OCI-LY3 (cell line): ENCODE measurements around the gene WFS1.

ENCODE experiments used
- H2AFZ ChIP-seq: fragments of 200-600, 300-600 bp; shearing (Covaris generic); 2 replicates; pipeline ENCODE4 v1.6.0; 2014; ENCODE audit warnings: antibody characterized with exemption, low read depth, low read length
- H3K27ac ChIP-seq: fragments of 200-600, 300-600 bp; sonication (generic); 2 replicates; pipeline ENCODE4 v1.5.1; 2014; ENCODE audit warnings: mild to moderate bottlenecking, low read length, moderate library complexity, mixed read lengths
- H3K27me3 ChIP-seq: fragments of 200-600, 300-600 bp; sonication (generic); 2 replicates; pipeline ENCODE4 v1.6.1; 2014; ENCODE audit warnings: low read depth, low read length, mixed read lengths
- H3K36me3 ChIP-seq: fragments of 200-600, 300-600 bp; sonication (generic); replicated peaks from 2 replicates; pipeline ENCODE3; 2014; ENCODE audit warnings: low read depth, low read length, mixed read lengths
- H3K4me1 ChIP-seq: fragments of 300-600, 200-600 bp; sonication (generic); 2 replicates; pipeline ENCODE4 v1.6.1; 2014; ENCODE audit warnings: low read length, mixed read lengths
- H3K4me2 ChIP-seq: fragments of 200-600, 300-600 bp; sonication (generic); 2 replicates; pipeline ENCODE4 v1.6.1; 2014; ENCODE audit warnings: low read length, mixed read lengths
- H3K4me3 ChIP-seq: fragments of 300-600, 200-600 bp; sonication (generic); 2 replicates; pipeline ENCODE4 v1.5.1; 2014; ENCODE audit warnings: antibody characterized with exemption, mild to moderate bottlenecking, low read length, moderate library complexity
- H3K79me2 ChIP-seq: fragments of 300-600, 200-600 bp; shearing (Covaris generic); 2 replicates; pipeline ENCODE4 v1.6.1; 2014; ENCODE audit warnings: mild to moderate bottlenecking, low read length, mixed read lengths
- H3K9ac ChIP-seq: fragments of 300-600, 200-600 bp; shearing (Covaris generic); 2 replicates; pipeline ENCODE4 v1.6.0; 2014; ENCODE audit warnings: mild to moderate bottlenecking, low read length, moderate library complexity
- H3K9me3 ChIP-seq: fragments of 200-600, 300-600 bp; shearing (Covaris generic); 2 replicates; pipeline ENCODE4 v1.6.1; 2014; ENCODE audit warnings: low read length, mixed read lengths; ENCODE audit not compliant: insufficient read depth
- H4K20me1 ChIP-seq: fragments of 200-600, 300-600 bp; sonication (generic); 2 replicates; pipeline ENCODE4 v1.6.1; 2016; ENCODE audit warnings: low read length, mixed read lengths; ENCODE audit not compliant: insufficient read depth
- EZH2phosphoT487 ChIP-seq: fragments of 200-600 bp; shearing (Covaris generic); IDR thresholded peaks from 2 replicates; pipeline ENCODE4 v1.6.1; 2018; ENCODE audit warnings: antibody characterized with exemption, mixed run types, low read depth
- TF ChIP-seq, protein P1 (sequence below): fragments of 200-600, 300-600 bp; sonication (generic); IDR thresholded peaks from 2 replicates; pipeline ENCODE4 v1.5.1; 2014; ENCODE audit warnings: antibody characterized with exemption, low read length, low read depth

WFS1 gene

DNA sequence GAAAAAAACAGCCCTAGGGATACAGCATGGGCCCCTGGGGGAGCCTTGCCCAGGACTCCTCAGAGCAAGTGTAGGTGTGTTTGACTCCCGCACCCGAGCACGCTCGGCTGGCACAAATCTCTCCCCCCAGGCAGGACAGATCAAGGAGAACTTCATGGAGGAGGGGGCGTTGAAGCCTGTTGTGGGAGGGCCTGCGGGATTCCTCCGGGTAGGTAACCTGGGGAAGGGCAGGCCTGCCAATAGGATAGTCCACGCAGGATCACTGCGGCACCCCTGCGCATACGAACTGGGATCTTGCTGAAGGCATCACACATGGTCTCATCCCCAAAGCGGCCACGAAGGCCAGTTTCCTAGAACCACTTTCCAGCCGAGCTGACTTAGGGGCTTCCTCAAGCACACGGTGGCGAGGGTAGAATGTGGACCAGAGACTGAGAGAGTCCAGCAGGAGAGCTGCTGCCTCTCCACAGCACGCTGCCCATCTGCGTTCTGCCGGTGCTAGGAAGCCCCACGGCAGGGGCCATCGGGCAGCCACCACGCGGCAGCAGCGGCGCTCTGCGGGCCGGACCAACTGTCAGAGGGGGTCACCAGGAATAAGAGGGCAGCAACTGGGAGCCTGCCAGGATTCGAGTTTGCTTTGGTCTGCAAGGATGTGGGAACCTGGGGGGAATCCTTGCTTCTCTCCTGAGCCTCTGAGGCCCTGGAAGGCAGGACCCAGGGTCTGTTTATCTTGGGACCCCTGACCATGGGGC, 56.8 kb downstream of the WFS1 start:
- no peaks in the 10 kb centered on the region for H3K4me1 ChIP-seq
- peaks cover 2% of the 10 kb centered on the region for H3K27me3 ChIP-seq
- no peak overlapping the region for H3K27ac ChIP-seq
- TF ChIP-seq, protein P1, sequence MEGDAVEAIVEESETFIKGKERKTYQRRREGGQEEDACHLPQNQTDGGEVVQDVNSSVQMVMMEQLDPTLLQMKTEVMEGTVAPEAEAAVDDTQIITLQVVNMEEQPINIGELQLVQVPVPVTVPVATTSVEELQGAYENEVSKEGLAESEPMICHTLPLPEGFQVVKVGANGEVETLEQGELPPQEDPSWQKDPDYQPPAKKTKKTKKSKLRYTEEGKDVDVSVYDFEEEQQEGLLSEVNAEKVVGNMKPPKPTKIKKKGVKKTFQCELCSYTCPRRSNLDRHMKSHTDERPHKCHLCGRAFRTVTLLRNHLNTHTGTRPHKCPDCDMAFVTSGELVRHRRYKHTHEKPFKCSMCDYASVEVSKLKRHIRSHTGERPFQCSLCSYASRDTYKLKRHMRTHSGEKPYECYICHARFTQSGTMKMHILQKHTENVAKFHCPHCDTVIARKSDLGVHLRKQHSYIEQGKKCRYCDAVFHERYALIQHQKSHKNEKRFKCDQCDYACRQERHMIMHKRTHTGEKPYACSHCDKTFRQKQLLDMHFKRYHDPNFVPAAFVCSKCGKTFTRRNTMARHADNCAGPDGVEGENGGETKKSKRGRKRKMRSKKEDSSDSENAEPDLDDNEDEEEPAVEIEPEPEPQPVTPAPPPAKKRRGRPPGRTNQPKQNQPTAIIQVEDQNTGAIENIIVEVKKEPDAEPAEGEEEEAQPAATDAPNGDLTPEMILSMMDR: no peak
- TF ChIP-seq EZH2phosphoT487: no peak
- no peaks in the 10 kb centered on the region for H3K9me3 ChIP-seq
- no peak overlapping the region for H2AFZ ChIP-seq
- H3K4me2 ChIP-seq: no peak overlapping the region
- H3K4me3 ChIP-seq: no peak overlapping the region
- no peaks in the 10 kb centered on the region for H3K36me3 ChIP-seq
- no peaks in the 10 kb centered on the region for H4K20me1 ChIP-seq
- no peaks in the 10 kb centered on the region for H3K79me2 ChIP-seq
- H3K9ac ChIP-seq: no peak overlapping the region

DNA sequence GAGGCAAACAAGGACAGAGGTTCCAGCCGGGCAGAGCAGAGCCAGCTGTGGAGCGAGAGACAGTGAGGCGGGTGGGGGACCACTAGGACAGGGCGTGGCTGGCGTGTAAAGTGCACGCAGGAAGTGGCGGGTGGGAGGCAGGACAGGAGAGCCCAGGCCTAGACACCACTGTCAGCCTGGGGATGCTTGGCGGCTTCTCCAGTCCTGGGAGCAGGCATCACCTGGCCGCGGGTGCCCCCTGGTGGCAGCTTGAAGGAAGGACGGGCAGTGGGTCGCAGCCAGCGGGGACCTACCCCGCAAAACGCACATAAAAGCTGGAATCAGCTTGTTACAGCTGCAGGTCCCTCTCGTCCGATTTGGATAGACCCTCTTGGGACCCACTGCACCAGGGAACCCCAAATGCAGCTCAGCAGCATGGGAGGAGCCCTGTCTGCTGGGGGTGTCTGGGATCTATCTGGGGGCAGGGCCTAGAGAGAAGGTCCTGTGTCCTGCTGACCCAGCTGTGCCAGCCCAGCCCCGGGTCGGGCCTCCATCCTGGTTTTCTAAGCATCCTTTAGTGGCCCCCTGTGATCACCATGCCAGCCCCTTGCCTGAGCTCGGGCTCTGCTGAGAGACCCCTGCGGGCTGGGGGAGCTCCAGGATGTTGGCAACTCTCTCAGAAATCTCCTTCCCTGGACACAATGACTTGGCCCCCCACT, 57.7 kb downstream of the WFS1 start:
- Histone ChIP-seq H3K9ac (no peak overlapping the region), H3K27ac (no peak overlapping the region), H3K36me3 (no peaks in the 10 kb centered on the region), H3K4me2 (no peak overlapping the region), H3K79me2 (no peaks in the 10 kb centered on the region), H3K9me3 (no peaks in the 10 kb centered on the region), H2AFZ (no peak overlapping the region), H4K20me1 (no peaks in the 10 kb centered on the region), H3K4me3 (no peak overlapping the region), H3K27me3 (peaks cover 2% of the 10 kb centered on the region), H3K4me1 (no peaks in the 10 kb centered on the region)
- TF ChIP-seq, protein P1: peak; percentile 83
- TF ChIP-seq EZH2phosphoT487: no peak

GRCh38 chr4:6328526-6328925, 58.9 kb downstream of the WFS1 start:
- Histone ChIP-seq H3K4me3 (no peak overlapping the region), H2AFZ (no peak overlapping the region), H3K9me3 (no peaks in the 10 kb centered on the region), H3K9ac (no peak overlapping the region), H3K36me3 (no peaks in the 10 kb centered on the region), H3K27me3 (peaks cover 2% of the 10 kb centered on the region), H3K4me2 (no peak overlapping the region), H3K79me2 (no peaks in the 10 kb centered on the region), H4K20me1 (no peaks in the 10 kb centered on the region), H3K27ac (no peak overlapping the region), H3K4me1 (no peaks in the 10 kb centered on the region)
- TF ChIP-seq, protein P1: no peak
- no peak for TF ChIP-seq EZH2phosphoT487
